GM12865 (cell line): ENCODE measurements around the gene CGNL1.
A peak's percentile ranks its signal among the peaks of the same experiment; 100 is the strongest.

Experiments
- DNase-seq: peaks from one replicate; pipeline ENCODE4 v3.0.0; 2010; ENCODE audit warnings: low read depth
- H3K4me3 ChIP-seq: 2 replicates; pipeline ENCODE4 v1.5.1; 2011; ENCODE audit warnings: mild to moderate bottlenecking, low read depth, low read length, control low read depth
- CTCF ChIP-seq: IDR thresholded peaks from 2 replicates; pipeline ENCODE4 v1.5.1; 2011; ENCODE audit warnings: low read length, control low read depth, low read depth, inconsistent platforms; ENCODE audit not compliant: insufficient read depth; ENCODE audit errors: missing control alignments

CGNL1 gene

GRCh38 chr15:57537488-57538264, 161.4 kb downstream of the CGNL1 start:
- no peak for TF ChIP-seq CTCF
- no peak for DNase-seq
- no peak overlapping the region for H3K4me3 ChIP-seq

GRCh38 chr15:57538265-57538529, 161.9 kb downstream of the CGNL1 start:
- H3K4me3 ChIP-seq: no peak overlapping the region
- DNase-seq: no peak
- no peak for TF ChIP-seq CTCF

GRCh38 chr15:57538821-57539220, 162.5 kb downstream of the CGNL1 start:
- no peak for DNase-seq

GRCh38 chr15:57540211-57540610, 163.9 kb downstream of the CGNL1 start:
- H3K4me3 ChIP-seq: no peak overlapping the region
- TF ChIP-seq CTCF: no peak
- peak; percentile 9 for DNase-seq

More at GRCh38 chr15:57538821-57539220, 162.5 kb downstream of the CGNL1 start:
- no peak for TF ChIP-seq CTCF
- H3K4me3 ChIP-seq: no peak overlapping the region

GRCh38 chr15:57540736-57541135, 164.4 kb downstream of the CGNL1 start:
- DNase-seq: peak; percentile 83
- no peak for TF ChIP-seq CTCF
- no peak overlapping the region for H3K4me3 ChIP-seq

- no peak overlapping the region for H3K4me3 ChIP-seq
- DNase-seq: no peak
- no peak for TF ChIP-seq CTCF
These were observed 165.0 kb downstream of the CGNL1 start for GRCh38 chr15:57541271-57541670.
